ENCODE results near the gene PNPLA8.

PNPLA8 gene

GRCh38 chr7:108459922-108460551 lies 65.9 kb downstream of the PNPLA8 start:
- Histone ChIP-seq H3K4me3 (ENCODE audit: low read depth, low read length) (no peak overlapping the region), H3K36me3 (replicated peaks) (no peaks in the 10 kb centered on the region), H3K27ac (no peak overlapping the region), H3K27me3 (replicated peaks) (peaks cover 17% of the 10 kb centered on the region)
- DNase-seq = peak; percentile 47
- in situ Hi-C loops (cut with HindIII; ENCODE audit: low pct_ligation_motif_present, low sequenced_read_pairs) = loop anchor here (25.0 kb wide), 1 partner anchor 273 kb away; no protein-coding TSS in a partner anchor
- peak; percentile 71 for TF ChIP-seq CTCF (IDR thresholded peaks at IDR 0.05; ENCODE audit: low read depth, low read length, missing control alignments)

GRCh38 chr7:108457871-108458270 lies 68.1 kb downstream of the PNPLA8 start:
- TF ChIP-seq CTCF (IDR thresholded peaks at IDR 0.05; ENCODE audit: low read depth, low read length, missing control alignments) = no peak
- in situ Hi-C loops (cut with HindIII; ENCODE audit: low pct_ligation_motif_present, low sequenced_read_pairs) = loop anchor here (25.0 kb wide), 1 partner anchor 271 kb away; no protein-coding TSS in a partner anchor
- Histone ChIP-seq H3K36me3 (replicated peaks) (no peaks in the 10 kb centered on the region), H3K4me3 (ENCODE audit: low read depth, low read length) (no peak overlapping the region), H3K27me3 (replicated peaks) (peaks cover 28% of the 10 kb centered on the region), H3K27ac (no peak overlapping the region)
- DNase-seq = no peak

- Histone ChIP-seq H3K27me3 (replicated peaks) (peaks cover 29% of the 10 kb centered on the region), H3K36me3 (replicated peaks) (no peaks in the 10 kb centered on the region), H3K4me3 (ENCODE audit: low read depth, low read length) (no peak overlapping the region), H3K27ac (no peak overlapping the region)
- no peak for TF ChIP-seq CTCF (IDR thresholded peaks at IDR 0.05; ENCODE audit: low read depth, low read length, missing control alignments)
- in situ Hi-C loops (cut with HindIII; ENCODE audit: low pct_ligation_motif_present, low sequenced_read_pairs) = loop anchor here (25.0 kb wide), 1 partner anchor 270 kb away; no protein-coding TSS in a partner anchor
- DNase-seq = no peak
Measured at GRCh38 chr7:108456845-108457540, 68.9 kb downstream of the PNPLA8 start.

GRCh38 chr7:108455998-108456677 lies 69.8 kb downstream of the PNPLA8 start, which contains the start of gene NRCAM:
Gene NRCAM, minus strand, starts transcription at chr7:108456436. Its CDS starts 216,372 bp downstream, at chr7:108240064.
- Histone ChIP-seq H3K4me3 (ENCODE audit: low read depth, low read length) (peak within 1 kb of the TSS; percentile 55), H3K27me3 (replicated peaks) (peaks cover 30% of the 10 kb centered on the region), H3K36me3 (replicated peaks) (no peaks in the 10 kb centered on the region), H3K27ac (no peak within 1 kb of the TSS)
- in situ Hi-C loops (cut with HindIII; ENCODE audit: low pct_ligation_motif_present, low sequenced_read_pairs) = loop anchor here (25.0 kb wide), 1 partner anchor 269 kb away; no protein-coding TSS in a partner anchor
- no peak for TF ChIP-seq CTCF (IDR thresholded peaks at IDR 0.05; ENCODE audit: low read depth, low read length, missing control alignments)
- DNase-seq = no peak

GRCh38 chr7:108455551-108455997 lies 70.4 kb downstream of the PNPLA8 start:
- no peak for TF ChIP-seq CTCF (IDR thresholded peaks at IDR 0.05; ENCODE audit: low read depth, low read length, missing control alignments)
- Histone ChIP-seq H3K27ac (no peak overlapping the region), H3K27me3 (replicated peaks) (peaks cover 30% of the 10 kb centered on the region), H3K36me3 (replicated peaks) (no peaks in the 10 kb centered on the region), H3K4me3 (ENCODE audit: low read depth, low read length) (peak overlapping the region; percentile 55)
- no peak for DNase-seq
- in situ Hi-C loops (cut with HindIII; ENCODE audit: low pct_ligation_motif_present, low sequenced_read_pairs) = loop anchor here (25.0 kb wide), 1 partner anchor 268 kb away; no protein-coding TSS in a partner anchor
